GM18868 (cell line): Measurements from ENCODE around the gene GCN1.

Experiments used
- ATAC-seq: cut with Tn5 transposase; IDR thresholded peaks from one replicate; pipeline ENCODE4 v1.9.1; 2021; ENCODE audit warnings: mild to moderate bottlenecking, moderate library complexity; ENCODE audit not compliant: unreplicated experiment

Gene GCN1

DNA sequence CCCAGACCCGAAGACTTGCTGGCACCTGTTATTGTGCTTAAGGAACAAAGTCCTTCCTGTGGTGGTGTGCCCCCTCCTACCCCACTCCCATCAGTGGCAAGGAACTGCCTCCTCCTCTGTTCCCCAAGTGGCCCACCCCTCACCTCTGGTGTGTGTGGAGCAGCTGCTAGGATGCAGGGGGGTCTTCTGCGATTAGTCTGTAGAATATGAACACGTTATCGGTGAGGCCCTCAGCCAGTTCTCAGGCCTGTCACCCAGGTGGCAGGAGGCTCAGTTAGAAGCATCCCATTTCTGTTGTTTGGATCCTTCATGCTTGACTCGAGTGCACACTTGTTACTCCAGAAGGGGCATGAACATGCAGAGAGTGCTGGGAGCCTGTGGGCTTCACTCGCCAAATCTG lies 117.3 kb downstream of the GCN1 start:
- ATAC-seq: no peak
